Measurements from ENCODE around the gene ADIPOQ.
"Not testable (repeated sequence)": the region's sequence is repeated elsewhere in the genome, so short reads cannot be mapped to it uniquely, and the experiment has no call there.

ADIPOQ gene

DNA sequence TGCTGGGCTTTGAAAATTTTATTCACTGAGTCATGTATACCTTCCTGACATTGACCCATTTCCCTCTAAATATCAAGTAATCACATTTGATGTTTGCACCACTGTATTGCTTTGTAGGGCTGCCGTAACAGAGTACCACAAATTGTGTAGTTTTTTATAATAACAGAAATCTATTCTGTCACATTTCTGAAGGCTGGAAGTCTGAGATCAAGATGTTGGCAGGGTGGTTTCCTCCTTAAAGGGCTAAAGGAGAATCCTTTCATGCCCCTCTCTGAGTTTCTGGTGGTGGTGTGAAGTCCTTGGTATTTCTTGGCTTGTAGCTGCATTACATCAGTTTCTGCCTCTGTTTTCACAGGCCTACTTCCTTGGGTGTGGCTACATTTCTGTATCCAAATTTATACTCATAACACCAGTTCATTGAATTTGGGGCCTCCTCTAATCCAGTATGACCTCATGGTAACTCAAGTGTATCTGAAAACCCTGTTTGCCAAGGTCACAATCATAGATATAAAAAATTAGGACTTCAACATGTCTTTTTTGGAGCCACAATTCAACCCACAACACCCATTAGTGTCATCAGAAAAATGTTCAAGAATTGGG is 58.7 kb downstream of the ADIPOQ start:
- in situ Hi-C loops (cut with MboI; ENCODE audit: low sequenced_read_pairs), result no loop called here

DNA sequence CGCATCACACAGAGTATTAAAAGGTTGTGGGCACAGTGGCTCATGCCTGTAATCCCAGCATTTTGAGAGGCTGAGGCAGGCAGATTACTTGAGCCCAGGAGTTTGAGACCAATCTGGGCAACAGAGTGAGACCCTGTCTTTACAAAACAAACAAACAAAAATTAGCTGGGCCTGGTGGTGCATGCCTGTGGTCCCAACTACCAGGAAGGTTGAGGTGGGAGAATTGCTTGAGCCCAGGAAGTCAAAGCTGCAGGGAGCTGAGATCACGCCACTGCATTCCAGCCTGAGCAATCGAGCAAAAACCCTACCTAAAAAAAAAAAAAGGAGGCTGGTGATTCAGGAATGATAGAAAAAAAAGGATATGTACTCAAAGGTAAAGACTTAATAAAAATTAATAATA is 59.6 kb downstream of the ADIPOQ start:
- in situ Hi-C loops (cut with MboI; ENCODE audit: low sequenced_read_pairs), result no loop called here

DNA sequence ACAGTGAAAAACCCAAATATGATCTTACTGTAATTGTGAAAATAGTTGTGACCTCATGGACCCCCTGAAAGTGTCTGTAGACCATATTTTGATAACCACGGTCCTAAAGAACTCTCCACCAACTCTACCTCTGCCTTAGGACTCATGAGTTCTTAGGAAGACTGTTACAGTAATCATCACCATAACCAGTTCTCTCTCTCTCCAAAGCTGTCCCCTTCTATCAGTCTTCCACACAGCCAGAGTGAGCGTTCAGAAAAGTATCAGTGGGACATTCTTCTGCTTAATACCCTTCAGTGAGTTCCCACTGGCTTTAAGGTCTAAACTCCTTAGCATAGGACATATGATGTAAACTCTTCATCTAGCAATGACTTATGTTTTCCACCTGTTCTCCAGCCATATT is 60.2 kb downstream of the ADIPOQ start:
- in situ Hi-C loops (cut with MboI; ENCODE audit: low sequenced_read_pairs), result no loop called here

DNA sequence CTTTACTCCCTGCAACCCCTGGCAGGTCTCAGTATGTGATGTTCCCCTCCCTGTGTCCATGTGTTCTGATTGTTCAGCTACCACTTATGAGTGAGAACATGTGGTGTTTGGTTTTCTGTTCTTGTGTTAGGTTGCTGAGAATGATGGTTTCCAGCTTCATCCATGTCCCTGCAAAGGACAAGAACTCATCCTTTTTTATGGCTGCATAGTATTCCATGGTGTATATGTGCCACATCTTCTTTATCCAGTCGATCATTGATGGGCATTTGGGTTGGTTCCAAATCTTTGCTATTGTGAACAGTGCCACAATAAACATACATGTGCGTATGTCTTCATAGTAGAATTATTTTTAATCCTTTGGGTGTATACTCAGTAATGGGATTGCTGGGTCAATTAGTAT is 61.2 kb downstream of the ADIPOQ start:
- in situ Hi-C loops (cut with MboI; ENCODE audit: low sequenced_read_pairs), result not testable (repeated sequence)

DNA sequence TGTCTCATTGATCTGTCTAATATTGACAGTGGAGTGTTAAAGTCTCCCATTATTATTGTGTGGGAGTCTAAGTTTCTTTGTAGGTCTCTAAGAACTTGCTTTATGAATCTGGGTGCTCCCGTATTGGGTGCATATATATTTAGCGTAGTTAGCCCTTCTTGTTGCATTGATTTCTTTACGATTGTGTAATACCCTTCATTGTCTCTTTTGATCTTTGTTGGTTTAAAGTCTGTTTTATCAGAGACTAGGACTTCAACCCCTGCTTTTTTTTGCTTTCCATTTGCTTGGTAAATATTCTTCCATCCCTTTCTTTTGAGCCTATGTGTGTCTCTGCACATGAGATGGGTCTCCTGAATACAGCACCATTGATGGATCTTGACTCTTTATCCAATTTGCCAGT is 64.6 kb downstream of the ADIPOQ start:
- in situ Hi-C loops (cut with MboI; ENCODE audit: low sequenced_read_pairs), result not testable (repeated sequence)
